Stimulated activated CD4-positive, alpha-beta T cell treated with anti-CD3 and anti-CD28 coated beads, Interleukin-1b, Interleukin-23, amount 100 ng/mL, for 4 hours (primary cell): ENCODE measurements around the gene FAM187B.
"Not testable (repeated sequence)": the region's sequence is repeated elsewhere in the genome, so short reads cannot be mapped to it uniquely, and the experiment has no call there.

Experiments used
- DNase-seq, 2 donors: peaks; one replicate each; pipeline ENCODE4 v3.0.0-alpha.2; 2020; ENCODE audit warnings: low read depth in 2 of 2

FAM187B gene

GRCh38 chr19:35236638-35237400, 8.3 kb upstream of the FAM187B start:
- DNase-seq: no peak

- DNase-seq: no peak
These were observed 4.4 kb upstream of the FAM187B start for GRCh38 chr19:35232912-35233311.

- no peak for DNase-seq
These were observed 3.6 kb upstream of the FAM187B start for GRCh38 chr19:35231956-35232645.

GRCh38 chr19:35229601-35230000, 1.1 kb upstream of the FAM187B start:
- no peak for DNase-seq

GRCh38 chr19:35226748-35227147, 1.8 kb downstream of the FAM187B start:
- DNase-seq: no peak

- no peak for DNase-seq
These were observed 2.6 kb downstream of the FAM187B start for GRCh38 chr19:35225951-35226350.

GRCh38 chr19:35224681-35225571, 3.6 kb downstream of the FAM187B start:
- no peak for DNase-seq

GRCh38 chr19:35223862-35224505, 4.6 kb downstream of the FAM187B start:
- no peak for DNase-seq

- DNase-seq: no peak
These were observed 5.3 kb downstream of the FAM187B start for GRCh38 chr19:35223084-35223790.

- no peak for DNase-seq
These were observed 6.0 kb downstream of the FAM187B start for GRCh38 chr19:35222373-35223015.

- not testable (repeated sequence) for DNase-seq
These were observed 7.5 kb downstream of the FAM187B start for GRCh38 chr19:35220973-35221590.

- no peak for DNase-seq
These were observed 8.1 kb downstream of the FAM187B start for GRCh38 chr19:35220315-35220921.

GRCh38 chr19:35219008-35219407, 9.5 kb downstream of the FAM187B start:
- DNase-seq: no peak

- DNase-seq: no peak
These were observed 10.9 kb downstream of the FAM187B start for GRCh38 chr19:35217649-35217990.

GRCh38 chr19:35216833-35217648, 11.5 kb downstream of the FAM187B start:
- no peak for DNase-seq

- DNase-seq: no peak
These were observed 12.3 kb downstream of the FAM187B start for GRCh38 chr19:35216016-35216832.

- DNase-seq: no peak
These were observed 13.6 kb downstream of the FAM187B start for GRCh38 chr19:35214766-35215422.
